ENCODE measurements around the gene DLG3. TPM values are rescaled to one million over a fixed set of nuclear protein-coding genes. Genes with fewer than 3 reads are reported as not detected.

DLG3 gene
- total and polyA plus RNA-seq, 4 donors = 0.57 to 6.5 (median 1.7) TPM

GRCh38 chrX:70488856-70489255, 44.2 kb downstream of the DLG3 start:
- H3K9me3 ChIP-seq (ENCODE audit: control insufficient read depth in 4 of 4, low read length in 3 of 4) = no peaks in the 10 kb centered on the region
- no peak overlapping the region for H3K9ac ChIP-seq (ENCODE audit: low read depth in 1 of 2, low read length in 2 of 2)
- no peaks in the 10 kb centered on the region for H3K27me3 ChIP-seq (ENCODE audit: control insufficient read depth in 4 of 4, insufficient read depth in 4 of 4, low read length in 3 of 4)
- H3K4me1 ChIP-seq (ENCODE audit: control insufficient read depth in 4 of 4, insufficient read depth in 4 of 4, low read length in 3 of 4) = no peaks in the 10 kb centered on the region
- no peak for TF ChIP-seq RXRA (IDR thresholded peaks at IDR 0.05)
- TF ChIP-seq FOXA2 (IDR thresholded peaks at IDR 0.05) = no peak
- TF ChIP-seq ZBTB33 (IDR thresholded peaks at IDR 0.05) = no peak
- no peak for TF ChIP-seq HNF4A (conservative IDR thresholded peaks at IDR 0.05)
- TF ChIP-seq NR2F2 (IDR thresholded peaks at IDR 0.05) = no peak
- TF ChIP-seq JUND (IDR thresholded peaks at IDR 0.05) = no peak
- no peak for TF ChIP-seq HNF4G (IDR thresholded peaks at IDR 0.05)
- no peak for TF ChIP-seq REST (IDR thresholded peaks at IDR 0.05)
- no peak for TF ChIP-seq SP1 (IDR thresholded peaks at IDR 0.05)
- TF ChIP-seq ATF3 (IDR thresholded peaks at IDR 0.05) = no peak
- TF ChIP-seq TAF1 (conservative IDR thresholded peaks at IDR 0.05) = no peak
- no peak for TF ChIP-seq CTCF (IDR thresholded peaks at IDR 0.05; ENCODE audit: low read depth, low read length, missing input control)
- no peak for TF ChIP-seq EGR1 (IDR thresholded peaks at IDR 0.05; ENCODE audit: low read depth in 2 of 2)
- TF ChIP-seq MAX (IDR thresholded peaks at IDR 0.05) = no peak
- no peak for TF ChIP-seq RAD21 (IDR thresholded peaks at IDR 0.05)
- TF ChIP-seq GABPA (IDR thresholded peaks at IDR 0.05 in 1 of 2, conservative IDR thresholded peaks at IDR 0.05 in 1 of 2) = no peak
- no peak for TF ChIP-seq YY1 (IDR thresholded peaks at IDR 0.05)
- no peak for TF ChIP-seq FOXA1 (IDR thresholded peaks at IDR 0.05)
- H3K27ac ChIP-seq (ENCODE audit: low read depth in 1 of 2, low read length in 2 of 2) = no peak overlapping the region
- no peak for DNase-seq (ENCODE audit: low spot score)
- H3K36me3 ChIP-seq (ENCODE audit: control insufficient read depth in 4 of 4, insufficient read depth in 3 of 4, low read depth in 1 of 4, low read length in 3 of 4) = no peaks in the 10 kb centered on the region
- WGBS = 83% methylated on average over 2 of the region's 2 CpGs
- no peak overlapping the region for H3K4me3 ChIP-seq (ENCODE audit: low read depth in 1 of 3, low read length in 3 of 3)
